Right lobe of liver (tissue), 6 donors: ENCODE results near the gene GIT1. TPM values are rescaled to one million over a fixed set of nuclear protein-coding genes. Genes with fewer than 3 reads are reported as not detected.

ENCODE experiments used
- ATAC-seq, 4 donors: fragments of 200-7000 bp; cut with Tn5 transposase; one replicate each; pipeline ENCODE4 v1.9.1; 2020; ENCODE audit warnings: mild to moderate bottlenecking in 4 of 4, moderate library complexity in 4 of 4
- DNase-seq, 3 donors: peaks; one replicate each; pipeline ENCODE4 v3.0.0-alpha.2; 2020
- H3K27ac ChIP-seq, 3 donors: fragments of 200-600 bp; one replicate each; pipeline ENCODE4 v1.8.0; 2022
- H3K27me3 ChIP-seq, 2 donors: fragments of 200-600 bp; one replicate each; pipeline ENCODE4 v1.8.0; 2022
- H3K36me3 ChIP-seq, 4 donors: fragments of 200-600 bp; sonication (generic) in 1 of 4; one replicate each; pipeline versions ENCODE4 v1.5.1 to v1.8.0; 2017 to 2022; ENCODE audit warnings: control low read depth in 1 of 4
- H3K4me1 ChIP-seq, 4 donors: fragments of 200-600 bp; sonication (generic) in 1 of 4; one replicate each; pipeline versions ENCODE4 v1.5.1 to v1.8.0; 2017 to 2022; ENCODE audit warnings: control low read depth in 1 of 4
- H3K4me3 ChIP-seq, 3 donors: fragments of 200-600 bp; one replicate each; pipeline ENCODE4 v1.8.0; 2022
- H3K9me3 ChIP-seq, 4 donors: fragments of 200-600 bp; sonication (generic) in 1 of 4; one replicate each; pipeline versions ENCODE4 v1.5.1 to v1.8.0; 2017 to 2022; ENCODE audit warnings: control low read depth in 1 of 4
- CTCF ChIP-seq, 4 donors: fragments of 200-600 bp in 3 of 4; fragments of 450-650 bp in 1 of 4; IDR thresholded peaks; one replicate each; pipeline versions ENCODE4 v1.5.1 to v1.8.0; 2016 to 2022; ENCODE audit warnings: antibody characterized with exemption in 4 of 4, mild to moderate bottlenecking in 2 of 4
- POLR2A ChIP-seq: fragments of 450-650 bp; IDR thresholded peaks from one replicate; pipeline ENCODE4 v1.6.1; 2017; ENCODE audit warnings: antibody characterized with exemption, mild to moderate bottlenecking
- WGBS: methylation state at CpG from one replicate; pipeline ENCODE4 v1.1.6; 2018; ENCODE audit warnings: low coverage, low lambda C conversion rate; ENCODE audit not compliant: insufficient coverage; ENCODE audit errors: missing lambda C conversion rate; 5-methylcytosine and 5-hydroxymethylcytosine counted together
- intact Hi-C, 2 donors: fragments of 100-400 bp; cut with DNase I; formaldehyde crosslinking; loops; one replicate each; pipeline versions ENCODE4 v1.11.2 to v1.14.1; 2022
- total RNA-seq, 6 experiments: library from RNA; depleted of rRNA in 2 of 6; stranded (reverse); fragments of >200 nt in 2 of 6; fragmentation: NEBNext Ultra II Directional in 3 of 6; extraction: Animal tissue kit (Norgen Biotek cat#: 25700) in 3 of 6; gene quantifications; one replicate each; pipeline versions ENCODE4 v1.1.0 to v1.2.4, GENCODE V29; 2016 to 2023
- donor health status: DM: no; HTN: yes; CAD: no.
- donor health status: DM: no; HTN: no; CAD: no.
- donor health status: DM: no; HTN: no; CAD: no.
- donor health status: DM: no; HTN: yes; CAD: no.
- donor health status: DM: no; HTN: yes; CAD: no.

GIT1 gene
- total RNA-seq, 6 experiments from 2014 or later: 7.1 to 15.9 (median 8.7) TPM

GRCh38 chr17:29628644-29629043 is 39.2 kb upstream of the GIT1 start:
- Histone ChIP-seq H3K36me3 (peaks cover 0 to 14% (median 2%) of the 10 kb centered on the region in 4 donors), H3K4me3 (no peak overlapping the region), H3K9me3 (no peaks in the 10 kb centered on the region), H3K27ac (no peak overlapping the region), H3K27me3 (no peaks in the 10 kb centered on the region), H3K4me1 (no peaks in the 10 kb centered on the region)
- DNase-seq (no peak), ATAC-seq (no peak)
- intact Hi-C loops: loop anchor here (10.0 kb wide), 1 partner anchor 146 kb away; no protein-coding TSS in a partner anchor
- 90% methylated on average over 2 of the region's 2 CpGs for whole genome bisulfite sequencing
- TF ChIP-seq CTCF (IDR thresholded peaks at IDR 0.05): no peak
- TF ChIP-seq POLR2A: no peak

GRCh38 chr17:29627951-29628350 is 38.5 kb upstream of the GIT1 start:
- no peaks in the 10 kb centered on the region for H3K27me3 ChIP-seq
- DNase-seq: no peak
- ATAC-seq: no peak
- no peak overlapping the region for H3K4me3 ChIP-seq
- WGBS: 67% methylated on average over 1 of the region's 1 CpG
- H3K4me1 ChIP-seq: peaks cover 0 to 3% (median 0%) of the 10 kb centered on the region in 4 donors
- intact Hi-C loops: loop anchor here (10.0 kb wide), 1 partner anchor 147 kb away; no protein-coding TSS in a partner anchor
- H3K36me3 ChIP-seq: peaks cover 0 to 14% (median 2%) of the 10 kb centered on the region in 4 donors
- no peak overlapping the region for H3K27ac ChIP-seq
- TF ChIP-seq CTCF (IDR thresholded peaks at IDR 0.05): no peak
- TF ChIP-seq POLR2A: no peak
- H3K9me3 ChIP-seq: no peaks in the 10 kb centered on the region

GRCh38 chr17:29625037-29625750 is 35.7 kb upstream of the GIT1 start:
- WGBS: 91% methylated on average over 5 of the region's 8 CpGs
- no peak for TF ChIP-seq CTCF (IDR thresholded peaks at IDR 0.05)
- no peak for TF ChIP-seq POLR2A
- intact Hi-C loops: loop anchor here (10.0 kb wide), 1 partner anchor 150 kb away; no protein-coding TSS in a partner anchor

GRCh38 chr17:29624586-29624985 is 35.1 kb upstream of the GIT1 start:
- H3K4me3 ChIP-seq: no peak overlapping the region
- no peaks in the 10 kb centered on the region for H3K36me3 ChIP-seq
- intact Hi-C loops: loop anchor here (10.0 kb wide), 1 partner anchor 150 kb away; no protein-coding TSS in a partner anchor
- no peak for ATAC-seq
- WGBS: 74% methylated on average over 4 of the region's 4 CpGs
- no peaks in the 10 kb centered on the region for H3K27me3 ChIP-seq
- peaks cover 0 to 11% (median 0%) of the 10 kb centered on the region in 4 donors for H3K4me1 ChIP-seq
- no peak for DNase-seq
- no peak overlapping the region for H3K27ac ChIP-seq
- TF ChIP-seq POLR2A (no peak), CTCF (IDR thresholded peaks at IDR 0.05) (no peak)
- H3K9me3 ChIP-seq: no peaks in the 10 kb centered on the region

More at GRCh38 chr17:29625037-29625750, 35.7 kb upstream of the GIT1 start:
- ATAC-seq: no peak
- Histone ChIP-seq H3K4me3 (no peak overlapping the region), H3K27me3 (no peaks in the 10 kb centered on the region), H3K27ac (no peak overlapping the region), H3K9me3 (no peaks in the 10 kb centered on the region), H3K36me3 (no peaks in the 10 kb centered on the region), H3K4me1 (peaks cover 0 to 11% (median 0%) of the 10 kb centered on the region in 4 donors)
- DNase-seq: no peak
